Suppressor macrophage treated with lipopolysaccharide for 4 hours (primary cell): ENCODE data around the gene SIT1.

Experiments used
- DNase-seq: peaks from one replicate; pipeline ENCODE4 v3.0.0-alpha.2; 2020

Gene SIT1

GRCh38 chr9:35650341-35651158, at the start of gene SIT1:
Gene SIT1, minus strand, starts transcription at chr9:35650931. Its CDS starts 78 bp downstream, at chr9:35650853.
- no peak for DNase-seq

GRCh38 chr9:35700031-35700430, 49.3 kb upstream of the SIT1 start:
- DNase-seq: no peak

- DNase-seq: no peak
Measured at GRCh38 chr9:35698231-35698630, 47.5 kb upstream of the SIT1 start.

- no peak for DNase-seq
Measured at GRCh38 chr9:35697486-35697885, 46.8 kb upstream of the SIT1 start.

- peak; percentile 45 for DNase-seq
Measured at GRCh38 chr9:35696520-35697215, 45.9 kb upstream of the SIT1 start.

- DNase-seq: no peak
Measured at GRCh38 chr9:35695943-35696401, 45.2 kb upstream of the SIT1 start.

GRCh38 chr9:35691757-35692301, 41.1 kb upstream of the SIT1 start:
- no peak for DNase-seq

- DNase-seq: peak; percentile 36
Measured at GRCh38 chr9:35691334-35691650, 40.6 kb upstream of the SIT1 start.

GRCh38 chr9:35690614-35691333, 40.0 kb upstream of the SIT1 start:
- DNase-seq: peak; percentile 47

- DNase-seq: no peak
Measured at GRCh38 chr9:35690294-35690613, 39.5 kb upstream of the SIT1 start.

- DNase-seq: no peak
Measured at GRCh38 chr9:35689542-35690293, 39.0 kb upstream of the SIT1 start, which contains the start of gene TPM2. Gene TPM2, minus strand, starts transcription at chr9:35689925. Its CDS starts 108 bp downstream, at chr9:35689817.

- peak; percentile 43 for DNase-seq
Measured at GRCh38 chr9:35688558-35689541, 38.1 kb upstream of the SIT1 start.

GRCh38 chr9:35687972-35688557, 37.3 kb upstream of the SIT1 start:
- DNase-seq: no peak

- no peak for DNase-seq
Measured at GRCh38 chr9:35687306-35687705, 36.6 kb upstream of the SIT1 start.

GRCh38 chr9:35686222-35687203, 35.8 kb upstream of the SIT1 start:
- DNase-seq: no peak

- no peak for DNase-seq
Measured at GRCh38 chr9:35685506-35685905, 34.8 kb upstream of the SIT1 start.

- no peak for DNase-seq
Measured at GRCh38 chr9:35684921-35685320, 34.2 kb upstream of the SIT1 start.

- no peak for DNase-seq
Measured at GRCh38 chr9:35683323-35683722, 32.6 kb upstream of the SIT1 start.

- no peak for DNase-seq
Measured at GRCh38 chr9:35682520-35683315, 32.0 kb upstream of the SIT1 start.
